Measurements from ENCODE around the gene ANKS1B.

The ANKS1B gene

GRCh38 chr12:99959549-99960170, 25.1 kb downstream of the ANKS1B start:
- DNase-seq: no peak

GRCh38 chr12:99957866-99958466, 26.8 kb downstream of the ANKS1B start:
- no peak for DNase-seq

- DNase-seq: no peak
Measured at GRCh38 chr12:99954724-99955123, 30.0 kb downstream of the ANKS1B start.

- no peak for DNase-seq
Measured at GRCh38 chr12:99948370-99948769, 36.4 kb downstream of the ANKS1B start.

- DNase-seq: no peak
Measured at GRCh38 chr12:99946131-99946530, 38.6 kb downstream of the ANKS1B start.

- DNase-seq: no peak
Measured at GRCh38 chr12:99935608-99936007, 49.1 kb downstream of the ANKS1B start.

GRCh38 chr12:99926511-99927169, 58.1 kb downstream of the ANKS1B start:
- DNase-seq: no peak

GRCh38 chr12:99920353-99920960, 64.3 kb downstream of the ANKS1B start:
- DNase-seq: no peak

- no peak for DNase-seq
Measured at GRCh38 chr12:99917711-99918402, 66.9 kb downstream of the ANKS1B start.

GRCh38 chr12:99916555-99916954, 68.2 kb downstream of the ANKS1B start:
- no peak for DNase-seq

GRCh38 chr12:99915251-99916082, 69.3 kb downstream of the ANKS1B start:
- DNase-seq: no peak

GRCh38 chr12:99914206-99914605, 70.5 kb downstream of the ANKS1B start:
- no peak for DNase-seq

GRCh38 chr12:99911967-99912366, 72.8 kb downstream of the ANKS1B start:
- no peak for DNase-seq

GRCh38 chr12:99911081-99911480, 73.7 kb downstream of the ANKS1B start:
- no peak for DNase-seq

GRCh38 chr12:99910342-99910741, 74.4 kb downstream of the ANKS1B start:
- DNase-seq: no peak

GRCh38 chr12:99906786-99907579, 77.8 kb downstream of the ANKS1B start:
- no peak for DNase-seq

GRCh38 chr12:99901181-99901580, 83.6 kb downstream of the ANKS1B start:
- DNase-seq: no peak

- no peak for DNase-seq
Measured at GRCh38 chr12:99898645-99899044, 86.1 kb downstream of the ANKS1B start.

GRCh38 chr12:99879439-99879838, 105.3 kb downstream of the ANKS1B start:
- DNase-seq: no peak

- DNase-seq: no peak
Measured at GRCh38 chr12:99875081-99875480, 109.7 kb downstream of the ANKS1B start.

- no peak for DNase-seq
Measured at GRCh38 chr12:99870085-99870484, 114.7 kb downstream of the ANKS1B start.

GRCh38 chr12:99861731-99862130, 123.0 kb downstream of the ANKS1B start:
- no peak for DNase-seq

Data from activated CD4-positive, CD25-positive, alpha-beta regulatory T cell treated with anti-CD3 and anti-CD28 coated beads, Interleukin-2, amount 50 U/mL, for 72 hours (primary cell).